Measurements from ENCODE around the gene IQCB1. TPM values are rescaled to one million over a fixed set of nuclear protein-coding genes. Genes with fewer than 3 reads are reported as not detected.

The IQCB1 gene
- polyA plus RNA-seq, 3 donors: 6.0 to 27.7 (median 7.5) TPM

DNA sequence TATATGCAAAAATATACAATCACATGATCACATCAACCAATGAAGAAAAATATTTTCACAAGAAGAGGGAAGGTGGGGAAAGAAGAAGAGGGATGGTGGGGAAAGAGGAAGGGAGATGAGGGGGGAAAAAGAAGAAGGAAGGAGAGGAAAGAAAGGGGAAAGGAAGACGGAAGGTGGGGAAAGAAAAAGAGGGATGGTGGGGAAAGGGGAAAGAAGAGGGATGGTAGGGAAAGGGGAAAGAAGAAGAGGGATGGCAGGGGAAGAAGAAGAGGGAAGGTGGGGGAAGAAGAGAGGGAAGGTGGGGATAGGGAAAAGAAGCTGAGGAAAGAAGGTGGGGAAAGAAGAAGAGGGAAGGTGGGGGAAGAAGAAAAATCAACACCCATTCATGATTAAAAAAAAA, 82.1 kb downstream of the IQCB1 start:
- Histone ChIP-seq H3K27ac (ENCODE audit: low read depth in 1 of 2, low read length in 2 of 2) (no peak overlapping the region), H3K79me2 (ENCODE audit: insufficient read depth, low read length) (peaks cover 15% of the 10 kb centered on the region), H3K4me1 (ENCODE audit: control insufficient read depth in 1 of 2, insufficient read depth in 2 of 2, low read length in 2 of 2) (peaks cover 17 to 18% of the 10 kb centered on the region in 2 donors), H3K9me3 (replicated peaks in 1 of 2; ENCODE audit: control insufficient read depth in 1 of 2, insufficient read depth in 1 of 2, low read length in 2 of 2) (no peaks in the 10 kb centered on the region), H3K9ac (ENCODE audit: insufficient read depth, low read length, poor library complexity, severe bottlenecking) (no peak overlapping the region), H3K4me3 (replicated peaks in 1 of 3; ENCODE audit: low read depth in 2 of 3, low read length in 3 of 3) (no peak overlapping the region), H3K27me3 (ENCODE audit: control insufficient read depth in 2 of 2, insufficient read depth in 2 of 2, low read length in 2 of 2) (peaks cover 0 to 3% of the 10 kb centered on the region in 2 donors), H4K20me1 (ENCODE audit: insufficient read depth, low read length) (no peaks in the 10 kb centered on the region), H3K4me2 (replicated peaks; ENCODE audit: extremely low read depth, low read length, poor library complexity, severe bottlenecking) (no peak overlapping the region), H3K36me3 (replicated peaks in 1 of 2; ENCODE audit: control insufficient read depth in 1 of 2, insufficient read depth in 2 of 2, low read length in 2 of 2) (no peaks in the 10 kb centered on the region), H2AFZ (ENCODE audit: insufficient read depth, low read depth, low read length, poor library complexity, severe bottlenecking) (no peak overlapping the region)
- 38% methylated on average over 1 of the region's 1 CpG for WGBS (ENCODE audit: insufficient coverage)
- intact Hi-C loops (cut with micrococcal nuclease): loop anchor here in 1 of 2 donors (5.0 kb wide), 1 partner anchor 85 kb away; the partner anchor contains the start of genes EAF2 and IQCB1
- peaks cover 0 to 4% (median 2%) of the 10 kb centered on the region in 7 donors for H3K9me3 Mint-ChIP-seq
- peak overlapping the region in 1 of 2 donors; percentile 51 for H3K4me3 Mint-ChIP-seq
- H3K27me3 Mint-ChIP-seq (ENCODE audit: low read depth in 3 of 3): peaks cover 7 to 13% (median 9%) of the 10 kb centered on the region in 3 donors
- no peak for DNase-seq
- no peak overlapping the region for H3K27ac Mint-ChIP-seq
- no peaks in the 10 kb centered on the region for H3K36me3 Mint-ChIP-seq
- TF ChIP-seq, protein P1, sequence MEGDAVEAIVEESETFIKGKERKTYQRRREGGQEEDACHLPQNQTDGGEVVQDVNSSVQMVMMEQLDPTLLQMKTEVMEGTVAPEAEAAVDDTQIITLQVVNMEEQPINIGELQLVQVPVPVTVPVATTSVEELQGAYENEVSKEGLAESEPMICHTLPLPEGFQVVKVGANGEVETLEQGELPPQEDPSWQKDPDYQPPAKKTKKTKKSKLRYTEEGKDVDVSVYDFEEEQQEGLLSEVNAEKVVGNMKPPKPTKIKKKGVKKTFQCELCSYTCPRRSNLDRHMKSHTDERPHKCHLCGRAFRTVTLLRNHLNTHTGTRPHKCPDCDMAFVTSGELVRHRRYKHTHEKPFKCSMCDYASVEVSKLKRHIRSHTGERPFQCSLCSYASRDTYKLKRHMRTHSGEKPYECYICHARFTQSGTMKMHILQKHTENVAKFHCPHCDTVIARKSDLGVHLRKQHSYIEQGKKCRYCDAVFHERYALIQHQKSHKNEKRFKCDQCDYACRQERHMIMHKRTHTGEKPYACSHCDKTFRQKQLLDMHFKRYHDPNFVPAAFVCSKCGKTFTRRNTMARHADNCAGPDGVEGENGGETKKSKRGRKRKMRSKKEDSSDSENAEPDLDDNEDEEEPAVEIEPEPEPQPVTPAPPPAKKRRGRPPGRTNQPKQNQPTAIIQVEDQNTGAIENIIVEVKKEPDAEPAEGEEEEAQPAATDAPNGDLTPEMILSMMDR (IDR thresholded peaks at IDR 0.05): no peak
- H3K4me1 Mint-ChIP-seq: peaks cover 5% of the 10 kb centered on the region

DNA sequence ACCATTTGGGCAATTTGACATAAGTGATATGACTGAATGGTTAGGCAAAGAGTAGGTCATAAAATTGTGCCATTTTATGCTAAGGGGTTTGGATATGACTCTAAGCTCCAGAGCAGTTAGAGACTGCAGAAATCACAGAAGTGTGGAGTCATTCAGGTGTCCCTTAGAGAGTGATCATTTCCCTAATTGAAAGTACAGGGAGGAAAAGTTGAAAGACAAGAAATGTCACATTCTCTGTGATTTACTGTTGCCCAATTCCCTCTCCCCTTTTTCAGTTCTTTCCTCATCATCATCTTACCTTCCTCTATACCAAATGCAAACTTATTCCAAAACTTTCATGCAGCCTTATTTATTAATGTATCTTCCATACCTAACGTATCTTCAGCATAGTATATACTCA, 82.6 kb downstream of the IQCB1 start:
- H3K9ac ChIP-seq (ENCODE audit: insufficient read depth, low read length, poor library complexity, severe bottlenecking): no peak overlapping the region
- peaks cover 0 to 4% (median 2%) of the 10 kb centered on the region in 7 donors for H3K9me3 Mint-ChIP-seq
- H3K27me3 ChIP-seq (ENCODE audit: control insufficient read depth in 2 of 2, insufficient read depth in 2 of 2, low read length in 2 of 2): peaks cover 0 to 3% of the 10 kb centered on the region in 2 donors
- H3K79me2 ChIP-seq (ENCODE audit: insufficient read depth, low read length): peaks cover 20% of the 10 kb centered on the region
- H3K27me3 Mint-ChIP-seq (ENCODE audit: low read depth in 3 of 3): peaks cover 7 to 13% (median 9%) of the 10 kb centered on the region in 3 donors
- H3K27ac ChIP-seq (ENCODE audit: low read depth in 1 of 2, low read length in 2 of 2): no peak overlapping the region
- H4K20me1 ChIP-seq (ENCODE audit: insufficient read depth, low read length): no peaks in the 10 kb centered on the region
- H3K4me3 ChIP-seq (replicated peaks in 1 of 3; ENCODE audit: low read depth in 2 of 3, low read length in 3 of 3): no peak overlapping the region
- WGBS (ENCODE audit: insufficient coverage): no CpG with 5 or more reads among the region's 1 CpG
- H2AFZ ChIP-seq (ENCODE audit: insufficient read depth, low read depth, low read length, poor library complexity, severe bottlenecking): no peak overlapping the region
- intact Hi-C loops (cut with micrococcal nuclease): loop anchor here in 1 of 2 donors (5.0 kb wide), 1 partner anchor 85 kb away; the partner anchor contains the start of genes EAF2 and IQCB1
- H3K36me3 ChIP-seq (replicated peaks in 1 of 2; ENCODE audit: control insufficient read depth in 1 of 2, insufficient read depth in 2 of 2, low read length in 2 of 2): no peaks in the 10 kb centered on the region
- H3K4me3 Mint-ChIP-seq: no peak overlapping the region
- no peak overlapping the region for H3K27ac Mint-ChIP-seq
- H3K9me3 ChIP-seq (replicated peaks in 1 of 2; ENCODE audit: control insufficient read depth in 1 of 2, insufficient read depth in 1 of 2, low read length in 2 of 2): no peaks in the 10 kb centered on the region
- DNase-seq: no peak
- no peaks in the 10 kb centered on the region for H3K36me3 Mint-ChIP-seq
- TF ChIP-seq, protein P1 (IDR thresholded peaks at IDR 0.05): no peak
- peaks cover 5% of the 10 kb centered on the region for H3K4me1 Mint-ChIP-seq
- peaks cover 18 to 19% of the 10 kb centered on the region in 2 donors for H3K4me1 ChIP-seq (ENCODE audit: control insufficient read depth in 1 of 2, insufficient read depth in 2 of 2, low read length in 2 of 2)
- H3K4me2 ChIP-seq (replicated peaks; ENCODE audit: extremely low read depth, low read length, poor library complexity, severe bottlenecking): no peak overlapping the region
